Measurements from ENCODE around the gene DUSP22.
"Not testable (repeated sequence)": the region's sequence is repeated elsewhere in the genome, so short reads cannot be mapped to it uniquely, and the experiment has no call there.

DNA sequence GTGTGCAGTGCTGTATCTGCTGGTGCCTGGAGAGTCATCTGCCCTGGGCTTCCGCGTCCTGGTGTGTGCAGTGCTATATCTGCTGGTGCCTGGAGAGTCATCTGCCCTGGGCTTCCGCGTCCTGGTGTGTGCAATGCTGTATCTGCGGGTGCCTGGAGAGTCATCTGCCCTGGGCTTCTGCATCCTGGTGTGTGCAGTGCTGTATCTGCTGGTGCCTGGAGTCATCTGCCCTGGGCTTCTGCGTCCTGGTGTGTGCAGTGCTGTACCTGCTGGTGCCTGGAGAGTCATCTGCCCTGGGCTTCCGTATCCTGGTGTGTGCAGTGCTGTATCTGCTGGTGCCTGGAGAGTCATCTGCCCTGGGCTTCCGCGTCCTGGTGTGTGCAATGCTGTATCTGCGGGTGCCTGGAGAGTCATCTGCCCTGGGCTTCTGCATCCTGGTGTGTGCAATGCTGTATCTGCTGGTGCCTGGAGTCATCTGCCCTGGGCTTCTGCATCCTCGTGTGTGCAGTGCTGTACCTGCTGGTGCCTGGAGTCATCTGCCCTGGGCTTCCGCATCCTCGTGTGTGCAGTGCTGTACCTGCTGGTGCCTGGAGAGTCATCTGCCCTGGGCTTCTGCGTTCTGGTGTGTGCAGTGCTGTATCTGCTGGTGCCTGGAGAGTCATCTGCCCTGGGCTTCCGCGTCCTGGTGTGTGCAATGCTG, 33.0 kb downstream of the DUSP22 start:
- TF ChIP-seq, protein P1, sequence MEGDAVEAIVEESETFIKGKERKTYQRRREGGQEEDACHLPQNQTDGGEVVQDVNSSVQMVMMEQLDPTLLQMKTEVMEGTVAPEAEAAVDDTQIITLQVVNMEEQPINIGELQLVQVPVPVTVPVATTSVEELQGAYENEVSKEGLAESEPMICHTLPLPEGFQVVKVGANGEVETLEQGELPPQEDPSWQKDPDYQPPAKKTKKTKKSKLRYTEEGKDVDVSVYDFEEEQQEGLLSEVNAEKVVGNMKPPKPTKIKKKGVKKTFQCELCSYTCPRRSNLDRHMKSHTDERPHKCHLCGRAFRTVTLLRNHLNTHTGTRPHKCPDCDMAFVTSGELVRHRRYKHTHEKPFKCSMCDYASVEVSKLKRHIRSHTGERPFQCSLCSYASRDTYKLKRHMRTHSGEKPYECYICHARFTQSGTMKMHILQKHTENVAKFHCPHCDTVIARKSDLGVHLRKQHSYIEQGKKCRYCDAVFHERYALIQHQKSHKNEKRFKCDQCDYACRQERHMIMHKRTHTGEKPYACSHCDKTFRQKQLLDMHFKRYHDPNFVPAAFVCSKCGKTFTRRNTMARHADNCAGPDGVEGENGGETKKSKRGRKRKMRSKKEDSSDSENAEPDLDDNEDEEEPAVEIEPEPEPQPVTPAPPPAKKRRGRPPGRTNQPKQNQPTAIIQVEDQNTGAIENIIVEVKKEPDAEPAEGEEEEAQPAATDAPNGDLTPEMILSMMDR (IDR thresholded peaks at IDR 0.05; ENCODE audit: low read depth, low read length, missing input control) = not testable (repeated sequence)
- not testable (repeated sequence) for TF ChIP-seq SP1 (IDR thresholded peaks at IDR 0.05)
- TF ChIP-seq, protein P2, sequence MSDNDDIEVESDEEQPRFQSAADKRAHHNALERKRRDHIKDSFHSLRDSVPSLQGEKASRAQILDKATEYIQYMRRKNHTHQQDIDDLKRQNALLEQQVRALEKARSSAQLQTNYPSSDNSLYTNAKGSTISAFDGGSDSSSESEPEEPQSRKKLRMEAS (IDR thresholded peaks at IDR 0.05) = not testable (repeated sequence)
